H9 (cell line): ENCODE results near the gene PLXNA2. TPM values are rescaled to one million over a fixed set of nuclear protein-coding genes. Genes with fewer than 3 reads are reported as not detected.

Experiments used
- DNase-seq: peaks from one replicate; pipeline ENCODE4 v3.0.0-alpha.2; 2017
- H2AFZ ChIP-seq: one replicate; pipeline ENCODE4 v1.6.1; 2013; ENCODE audit warnings: mild to moderate bottlenecking, low read length, control low read depth, moderate library complexity
- H2AK5ac ChIP-seq: 2 replicates; pipeline ENCODE4 v1.6.1; 2013; ENCODE audit warnings: low read length, control low read depth, mixed read lengths; ENCODE audit not compliant: insufficient read length
- H2BK120ac ChIP-seq: one replicate; pipeline ENCODE4 v1.6.1; 2013; ENCODE audit warnings: low read depth, mild to moderate bottlenecking, low read length, control low read depth, inconsistent platforms; ENCODE audit not compliant: poor library complexity, severe bottlenecking
- H2BK12ac ChIP-seq: 2 replicates; pipeline ENCODE4 v1.6.1; 2013; ENCODE audit warnings: low read length, control low read depth, mixed read lengths, low read depth; ENCODE audit not compliant: insufficient read length
- H2BK15ac ChIP-seq: 2 replicates; pipeline ENCODE4 v1.6.1; 2013; ENCODE audit warnings: low read depth, low read length, control low read depth
- H2BK20ac ChIP-seq: one replicate; pipeline ENCODE4 v1.6.1; 2013; ENCODE audit warnings: low read depth, mild to moderate bottlenecking, low read length, control low read depth, inconsistent platforms; ENCODE audit not compliant: poor library complexity, severe bottlenecking
- H2BK5ac ChIP-seq: 2 replicates; pipeline ENCODE4 v1.6.1; 2013; ENCODE audit warnings: low read length, control low read depth, mixed read lengths; ENCODE audit not compliant: insufficient read length
- H3K14ac ChIP-seq: 2 replicates; pipeline ENCODE4 v1.6.1; 2013; ENCODE audit warnings: low read length, control low read depth; ENCODE audit not compliant: insufficient read depth
- H3K18ac ChIP-seq: 2 replicates; pipeline ENCODE4 v1.6.1; 2013; ENCODE audit warnings: low read depth, mild to moderate bottlenecking, mixed read lengths, low read length, control low read depth; ENCODE audit not compliant: insufficient read length
- H3K23ac ChIP-seq: 2 replicates; pipeline ENCODE4 v1.6.1; 2013; ENCODE audit warnings: low read length, control low read depth, mixed read lengths, low read depth; ENCODE audit not compliant: insufficient read length
- H3K23me2 ChIP-seq: 2 replicates; pipeline ENCODE4 v1.6.1; 2013; ENCODE audit warnings: low read depth, mild to moderate bottlenecking, mixed read lengths, low read length, control low read depth; ENCODE audit not compliant: insufficient read length, poor library complexity, severe bottlenecking
- H3K27ac ChIP-seq: 2 replicates; pipeline ENCODE4 v1.5.1; 2013; ENCODE audit warnings: low read length, control low read depth, mixed read lengths, low read depth; ENCODE audit not compliant: insufficient read length
- H3K27me3 ChIP-seq: 2 replicates; pipeline ENCODE4 v1.6.1; 2013; ENCODE audit warnings: low read length, control low read depth, inconsistent platforms; ENCODE audit not compliant: insufficient read depth
- H3K4ac ChIP-seq: 2 replicates; pipeline ENCODE4 v1.6.1; 2013; ENCODE audit warnings: low read depth, mild to moderate bottlenecking, control low read depth, inconsistent platforms, low read length, moderate library complexity
- H3K4me1 ChIP-seq: 2 replicates; pipeline ENCODE4 v1.6.1; 2013; ENCODE audit warnings: low read length, control low read depth, inconsistent platforms; ENCODE audit not compliant: insufficient read depth
- H3K4me2 ChIP-seq: 2 replicates; pipeline ENCODE4 v1.6.1; 2013; ENCODE audit warnings: low read length, control low read depth, mixed read lengths; ENCODE audit not compliant: insufficient read length, insufficient read depth
- H3K56ac ChIP-seq: 2 replicates; pipeline ENCODE4 v1.6.1; 2013; ENCODE audit warnings: low read depth, mild to moderate bottlenecking, mixed read lengths, low read length, control low read depth; ENCODE audit not compliant: insufficient read length
- H3K79me1 ChIP-seq: 2 replicates; pipeline ENCODE4 v1.6.1; 2013; ENCODE audit warnings: low read depth, mild to moderate bottlenecking, moderate library complexity, low read length, control low read depth, inconsistent platforms; ENCODE audit not compliant: insufficient read depth, poor library complexity, severe bottlenecking
- H3K79me2 ChIP-seq: 2 replicates; pipeline ENCODE4 v1.6.1; 2013; ENCODE audit warnings: low read length, control low read depth, inconsistent platforms; ENCODE audit not compliant: insufficient read depth
- H3K9ac ChIP-seq: 2 replicates; pipeline ENCODE4 v1.6.1; 2013; ENCODE audit warnings: low read length, control low read depth, mixed read lengths; ENCODE audit not compliant: insufficient read length; ENCODE audit errors: extremely low read depth
- H3K9me3 ChIP-seq: one replicate; pipeline ENCODE4 v1.6.1; 2013; ENCODE audit warnings: low read depth, low read length, inconsistent platforms; ENCODE audit not compliant: control insufficient read depth
- H3T11ph ChIP-seq: one replicate; pipeline ENCODE4 v1.6.1; 2013; ENCODE audit warnings: mild to moderate bottlenecking, low read length, control low read depth, inconsistent platforms
- H4K20me1 ChIP-seq: one replicate; pipeline ENCODE4 v1.6.1; 2013; ENCODE audit not compliant: control insufficient read depth, insufficient read length, insufficient read depth
- H4K5ac ChIP-seq: 2 replicates; pipeline ENCODE4 v1.6.1; 2013; ENCODE audit warnings: low read depth, mild to moderate bottlenecking, mixed read lengths, low read length, control low read depth; ENCODE audit not compliant: insufficient read length
- H4K8ac ChIP-seq: replicated peaks from 2 replicates; pipeline ENCODE4 v1.6.1; 2013; ENCODE audit warnings: low read length, control low read depth, mixed read lengths, low read depth; ENCODE audit not compliant: insufficient read length
- H4K91ac ChIP-seq: 2 replicates; pipeline ENCODE4 v1.6.1; 2013; ENCODE audit warnings: low read depth, mild to moderate bottlenecking, moderate library complexity, mixed read lengths, low read length, control low read depth; ENCODE audit not compliant: insufficient read length
- H3K27ac Mint-ChIP-seq, 3 experiments: 2 replicates in 2 of 3; 3 replicates in 1 of 3; pipeline ENCODE4 v1.8.0; 2020 to 2021; ENCODE audit warnings: mixed read lengths in 3 of 3, mild to moderate bottlenecking in 1 of 3, moderate library complexity in 1 of 3
- H3K27me3 Mint-ChIP-seq: 2 replicates; pipeline ENCODE4 v1.8.0; 2021; ENCODE audit warnings: low read depth, mild to moderate bottlenecking, moderate library complexity, mixed read lengths
- H3K36me3 Mint-ChIP-seq, 3 experiments: 2 replicates in 2 of 3; 3 replicates in 1 of 3; pipeline ENCODE4 v1.8.0; 2020 to 2021; ENCODE audit warnings: low read depth in 3 of 3, mixed read lengths in 3 of 3; ENCODE audit not compliant: insufficient read depth in 1 of 3
- H3K4me1 Mint-ChIP-seq, 2 experiments: 2 replicates each; pipeline ENCODE4 v1.8.0; 2020; ENCODE audit warnings: mixed read lengths in 2 of 2
- H3K4me3 Mint-ChIP-seq, 2 experiments: 2 replicates in 1 of 2; 3 replicates in 1 of 2; pipeline ENCODE4 v1.8.0; 2020 to 2021; ENCODE audit warnings: mild to moderate bottlenecking in 2 of 2, mixed read lengths in 2 of 2, moderate library complexity in 1 of 2
- H3K9me3 Mint-ChIP-seq, 2 experiments: 2 replicates in 1 of 2; 3 replicates in 1 of 2; pipeline ENCODE4 v1.8.0; 2020; ENCODE audit warnings: mild to moderate bottlenecking in 2 of 2, mixed read lengths in 2 of 2, moderate library complexity in 1 of 2
- WGBS: extraction: QIAGEN DNeasy Blood & Tissue Kit; methylation state at CpG from one replicate; pipeline ENCODE4 v1.1.7; 2013; ENCODE audit warnings: missing lambda C conversion rate, low lambda C conversion rate, mixed read lengths; ENCODE audit not compliant: insufficient read length; ENCODE audit errors: extremely low coverage; 5-methylcytosine and 5-hydroxymethylcytosine counted together
- total RNA-seq: library from RNA; stranded (reverse); gene quantifications from 2 replicates; pipeline ENCODE4 v1.2.1, GENCODE V29; 2021
- TF ChIP-seq, protein P1 (sequence below): fragments of 200-600 bp; sonication (generic); conservative IDR thresholded peaks from 3 replicates; pipeline ENCODE4 v1.8.0; 2021; ENCODE audit warnings: antibody characterized with exemption, mild to moderate bottlenecking

Gene PLXNA2
- total RNA-seq, 1 experiment from 2014 or later, result 0.57 TPM

GRCh38 chr1:208265122-208265469 is 20.9 kb upstream of the PLXNA2 start:
- H3K9me3 Mint-ChIP-seq, result peaks cover 5 to 6% of the 10 kb centered on the region in 2 experiments; a peak in 4 of 5 replicates

More at GRCh38 chr1:208265122-208265469, 20.9 kb upstream of the PLXNA2 start:
- Histone ChIP-seq H3K4ac (no peak overlapping the region), H4K5ac (no peak overlapping the region), H3K23ac (no peak overlapping the region), H4K20me1 (no peaks in the 10 kb centered on the region), H2BK15ac (no peak overlapping the region), H3K23me2 (no peaks in the 10 kb centered on the region), H3K79me2 (no peaks in the 10 kb centered on the region), H3K18ac (no peak overlapping the region), H2AK5ac (no peak overlapping the region), H2BK12ac (no peak overlapping the region), H3K14ac (no peak overlapping the region), H4K8ac (no peak overlapping the region), H3K9me3 (no peaks in the 10 kb centered on the region), H4K91ac (no peak overlapping the region), H3K56ac (no peak overlapping the region), H3K4me1 (no peaks in the 10 kb centered on the region), H3K9ac (no peak overlapping the region), H3K79me1 (no peaks in the 10 kb centered on the region), H3K27ac (no peak overlapping the region), H2BK20ac (no peak overlapping the region), H2BK120ac (no peak overlapping the region), H2BK5ac (no peak overlapping the region), H3K4me2 (no peak overlapping the region), H2AFZ (no peak overlapping the region), H3T11ph (no peak overlapping the region), H3K27me3 (no peaks in the 10 kb centered on the region)
- Mint-ChIP-seq H3K4me3 (no peak overlapping the region), H3K27ac (no peak overlapping the region), H3K27me3 (peaks cover 33% of the 10 kb centered on the region), H3K36me3 (no peaks in the 10 kb centered on the region), H3K4me1 (peaks cover 3 to 10% of the 10 kb centered on the region in 2 experiments; a peak in 3 of 4 replicates)
- WGBS, result no CpG with 5 or more reads among the region's 2 CpGs
- DNase-seq, result no peak
- TF ChIP-seq, protein P1, sequence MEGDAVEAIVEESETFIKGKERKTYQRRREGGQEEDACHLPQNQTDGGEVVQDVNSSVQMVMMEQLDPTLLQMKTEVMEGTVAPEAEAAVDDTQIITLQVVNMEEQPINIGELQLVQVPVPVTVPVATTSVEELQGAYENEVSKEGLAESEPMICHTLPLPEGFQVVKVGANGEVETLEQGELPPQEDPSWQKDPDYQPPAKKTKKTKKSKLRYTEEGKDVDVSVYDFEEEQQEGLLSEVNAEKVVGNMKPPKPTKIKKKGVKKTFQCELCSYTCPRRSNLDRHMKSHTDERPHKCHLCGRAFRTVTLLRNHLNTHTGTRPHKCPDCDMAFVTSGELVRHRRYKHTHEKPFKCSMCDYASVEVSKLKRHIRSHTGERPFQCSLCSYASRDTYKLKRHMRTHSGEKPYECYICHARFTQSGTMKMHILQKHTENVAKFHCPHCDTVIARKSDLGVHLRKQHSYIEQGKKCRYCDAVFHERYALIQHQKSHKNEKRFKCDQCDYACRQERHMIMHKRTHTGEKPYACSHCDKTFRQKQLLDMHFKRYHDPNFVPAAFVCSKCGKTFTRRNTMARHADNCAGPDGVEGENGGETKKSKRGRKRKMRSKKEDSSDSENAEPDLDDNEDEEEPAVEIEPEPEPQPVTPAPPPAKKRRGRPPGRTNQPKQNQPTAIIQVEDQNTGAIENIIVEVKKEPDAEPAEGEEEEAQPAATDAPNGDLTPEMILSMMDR, result no peak
